Measurements from ENCODE around the gene MRPL4. TPM values are rescaled to one million over a fixed set of nuclear protein-coding genes. Genes with fewer than 3 reads are reported as not detected.

The MRPL4 gene
- total RNA-seq, 1 donor from 2014 or later, result 55.0 TPM

GRCh38 chr19:10289836-10290356 lies 37.9 kb downstream of the MRPL4 start, which contains the start of gene ICAM5:
Gene ICAM5 (plus strand): TSS chr19:10289952. CDS start chr19:10290044, 92 bp downstream.
- H3K27ac ChIP-seq, result no peak within 1 kb of the TSS
- H3K4me1 ChIP-seq, result peaks cover 81% of the 10 kb centered on the region
- peaks cover 19% of the 10 kb centered on the region for H3K27me3 ChIP-seq
- no peaks in the 10 kb centered on the region for H3K9me3 ChIP-seq
- peaks cover 0 to 7% of the 10 kb centered on the region in 2 donors for H3K36me3 ChIP-seq
- intact Hi-C loops (cut with DNase I), result no loop called here
- TF ChIP-seq POLR2AphosphoS5 (IDR thresholded peaks at IDR 0.05; ENCODE audit: insufficient read depth in 1 of 2, low read depth in 1 of 2), result no peak
- no peak for TF ChIP-seq POLR2A (IDR thresholded peaks at IDR 0.05)
- no peak for TF ChIP-seq CTCF (IDR thresholded peaks at IDR 0.05)
- H3K4me3 ChIP-seq, result peak within 1 kb of the TSS; percentile 37 to 56
- DNase-seq (ENCODE audit: extremely low spot score in 2 of 2), result no peak

- Histone ChIP-seq H3K4me3 (peak overlapping the region; percentile 37 to 56), H3K27ac (no peak overlapping the region), H3K27me3 (peaks cover 24% of the 10 kb centered on the region), H3K36me3 (peaks cover 0 to 2% of the 10 kb centered on the region in 2 donors), H3K9me3 (no peaks in the 10 kb centered on the region), H3K4me1 (peaks cover 86% of the 10 kb centered on the region)
- intact Hi-C loops (cut with DNase I), result no loop called here
- DNase-seq (ENCODE audit: extremely low spot score in 2 of 2), result peak in 1 of 2 donors; percentile 92
- TF ChIP-seq POLR2AphosphoS5 (IDR thresholded peaks at IDR 0.05; ENCODE audit: insufficient read depth in 1 of 2, low read depth in 1 of 2) (no peak), CTCF (IDR thresholded peaks at IDR 0.05) (no peak), POLR2A (IDR thresholded peaks at IDR 0.05) (no peak)
These were observed 38.4 kb downstream of the MRPL4 start for GRCh38 chr19:10290357-10290875.

- TF ChIP-seq POLR2AphosphoS5 (IDR thresholded peaks at IDR 0.05; ENCODE audit: insufficient read depth in 1 of 2, low read depth in 1 of 2) (no peak), CTCF (IDR thresholded peaks at IDR 0.05) (no peak), POLR2A (IDR thresholded peaks at IDR 0.05) (no peak)
- Histone ChIP-seq H3K4me1 (peaks cover 88% of the 10 kb centered on the region), H3K27ac (no peak overlapping the region), H3K36me3 (no peaks in the 10 kb centered on the region), H3K27me3 (peaks cover 24% of the 10 kb centered on the region), H3K9me3 (no peaks in the 10 kb centered on the region), H3K4me3 (peak overlapping the region; percentile 37 to 56)
- DNase-seq (ENCODE audit: extremely low spot score in 2 of 2), result peak in 1 of 2 donors; percentile 96
- intact Hi-C loops (cut with DNase I), result no loop called here
These were observed 39.0 kb downstream of the MRPL4 start for GRCh38 chr19:10290876-10291553.

GRCh38 chr19:10291554-10292205 lies 39.7 kb downstream of the MRPL4 start:
- Histone ChIP-seq H3K9me3 (no peaks in the 10 kb centered on the region), H3K36me3 (no peaks in the 10 kb centered on the region), H3K4me3 (peak overlapping the region; percentile 37 to 56), H3K4me1 (peaks cover 84% of the 10 kb centered on the region), H3K27me3 (peaks cover 24% of the 10 kb centered on the region), H3K27ac (no peak overlapping the region)
- TF ChIP-seq CTCF (IDR thresholded peaks at IDR 0.05) (no peak), POLR2A (IDR thresholded peaks at IDR 0.05) (no peak), POLR2AphosphoS5 (IDR thresholded peaks at IDR 0.05; ENCODE audit: insufficient read depth in 1 of 2, low read depth in 1 of 2) (no peak)
- intact Hi-C loops (cut with DNase I), result no loop called here
- no peak for DNase-seq (ENCODE audit: extremely low spot score in 2 of 2)
